ENCODE data around the gene CHST2. TPM values are rescaled to one million over a fixed set of nuclear protein-coding genes. Genes with fewer than 3 reads are reported as not detected.

The CHST2 gene
- total and polyA plus RNA-seq, 2 donors (not counting 3 experiments of a cell fraction or from before 2014, with no cell fraction given): 4.3 to 6.5 TPM

GRCh38 chr3:143172062-143172794 is 52.7 kb downstream of the CHST2 start:
- DNase-seq (ENCODE audit: low read depth, low spot score) (no peak), FAIRE-seq (no peak)
- dilution Hi-C loops (cut with MboI; ENCODE audit: extremely low pct_ligation_motif_present, low sequenced_read_pairs) (no loop called here), intact Hi-C loops (cut with micrococcal nuclease) (no loop called here)
- no TSS peak for BruUV-seq (replicated peaks)
- no peak overlapping the region for H2AFZ ChIP-seq (ENCODE audit: low read depth, low read length)
- H3K27ac ChIP-seq (ENCODE audit: insufficient read depth, low read depth, low read length): no peak overlapping the region
- H3K36me3 ChIP-seq (ENCODE audit: control insufficient read depth in 2 of 2, extremely low read depth in 1 of 2, insufficient read depth in 2 of 2, low read length in 2 of 2): no peaks in the 10 kb centered on the region
- no peak for TF ChIP-seq CTCF (IDR thresholded peaks at IDR 0.05; ENCODE audit: extremely low read depth in 1 of 2, insufficient read depth in 1 of 2, low read depth in 1 of 2, low read length in 2 of 2)
- no peak for TF ChIP-seq JUN (IDR thresholded peaks at IDR 0.05; ENCODE audit: borderline replicate concordance, insufficient read depth, insufficient read length, low read depth)
- no peak for TF ChIP-seq MAX (IDR thresholded peaks at IDR 0.05; ENCODE audit: insufficient read depth, insufficient read length)
- no peak for TF ChIP-seq GATA2 (IDR thresholded peaks at IDR 0.05; ENCODE audit: insufficient read depth, insufficient read length, low read depth, low read length)
- TF ChIP-seq POLR2A (IDR thresholded peaks at IDR 0.05; ENCODE audit: low read depth, low read length): no peak
- ChIA-PET CTCF (no interaction called here), POLR2A (no interaction called here)
- no peak overlapping the region for H3K4me3 ChIP-seq (replicated peaks in 1 of 3; ENCODE audit: insufficient read depth in 1 of 3, low read depth in 1 of 3, low read length in 3 of 3)
- H3K9me1 ChIP-seq (replicated peaks; ENCODE audit: control insufficient read depth, extremely low read depth, insufficient read depth, low read length): no peaks in the 10 kb centered on the region
- no peaks in the 10 kb centered on the region for H3K27me3 ChIP-seq (ENCODE audit: control insufficient read depth in 2 of 2, insufficient read depth in 2 of 2, low read length in 2 of 2)
- no peaks in the 10 kb centered on the region for H4K20me1 ChIP-seq (replicated peaks; ENCODE audit: control insufficient read depth, extremely low read depth, insufficient read depth, low read length)
- no peak overlapping the region for H3K9ac ChIP-seq (replicated peaks; ENCODE audit: extremely low read depth, insufficient read depth, low read length)
- no peaks in the 10 kb centered on the region for H3K79me2 ChIP-seq (ENCODE audit: control insufficient read depth, insufficient read depth, low read length)
- H3K9me3 ChIP-seq (replicated peaks; ENCODE audit: control insufficient read depth, insufficient read depth, low read length): no peaks in the 10 kb centered on the region
- no peak overlapping the region for H3K4me2 ChIP-seq (ENCODE audit: insufficient read depth, low read length)
- H3K4me1 ChIP-seq (ENCODE audit: control insufficient read depth, extremely low read depth, insufficient read depth, low read length): peaks cover 18% of the 10 kb centered on the region

- ChIA-PET CTCF (interaction anchor here (0.8 kb wide), 1 partner anchor 36 kb away, joined by 3 read pairs; no protein-coding TSS in a partner anchor), POLR2A (no interaction called here)
- intact Hi-C loops (cut with micrococcal nuclease): no loop called here
- no peak overlapping the region for H2AFZ ChIP-seq (ENCODE audit: low read depth, low read length)
- no peak overlapping the region for H3K4me3 ChIP-seq (replicated peaks in 1 of 3; ENCODE audit: insufficient read depth in 1 of 3, low read depth in 1 of 3, low read length in 3 of 3)
- BruUV-seq (replicated peaks): no TSS peak
- H3K9me3 ChIP-seq (replicated peaks; ENCODE audit: control insufficient read depth, insufficient read depth, low read length): no peaks in the 10 kb centered on the region
- H3K36me3 ChIP-seq (ENCODE audit: control insufficient read depth in 2 of 2, extremely low read depth in 1 of 2, insufficient read depth in 2 of 2, low read length in 2 of 2): no peaks in the 10 kb centered on the region
- H3K4me2 ChIP-seq (ENCODE audit: insufficient read depth, low read length): no peak overlapping the region
- no peaks in the 10 kb centered on the region for H3K79me2 ChIP-seq (ENCODE audit: control insufficient read depth, insufficient read depth, low read length)
- no peak overlapping the region for H3K27ac ChIP-seq (ENCODE audit: insufficient read depth, low read depth, low read length)
- DNase-seq (ENCODE audit: low read depth, low spot score) (no peak), FAIRE-seq (no peak)
- no peaks in the 10 kb centered on the region for H3K27me3 ChIP-seq (ENCODE audit: control insufficient read depth in 2 of 2, insufficient read depth in 2 of 2, low read length in 2 of 2)
- no peak overlapping the region for H3K9ac ChIP-seq (replicated peaks; ENCODE audit: extremely low read depth, insufficient read depth, low read length)
- TF ChIP-seq JUN (IDR thresholded peaks at IDR 0.05; ENCODE audit: borderline replicate concordance, insufficient read depth, insufficient read length, low read depth) (no peak), EZH2 (IDR thresholded peaks at IDR 0.05; ENCODE audit: borderline replicate concordance, low read depth, low read length, severe bottlenecking) (no peak), POLR2AphosphoS5 (IDR thresholded peaks at IDR 0.05; ENCODE audit: insufficient read depth, low read depth, low read length) (no peak), FOS (IDR thresholded peaks at IDR 0.05; ENCODE audit: borderline replicate concordance, insufficient read depth, low read length) (no peak), MAX (IDR thresholded peaks at IDR 0.05; ENCODE audit: insufficient read depth, insufficient read length) (no peak), POLR2A (IDR thresholded peaks at IDR 0.05; ENCODE audit: low read depth, low read length) (no peak), MYC (IDR thresholded peaks at IDR 0.05; ENCODE audit: low read depth, low read length) (no peak), GATA2 (IDR thresholded peaks at IDR 0.05; ENCODE audit: insufficient read depth, insufficient read length, low read depth, low read length) (no peak), CTCF (IDR thresholded peaks at IDR 0.05; ENCODE audit: extremely low read depth in 1 of 2, insufficient read depth in 1 of 2, low read depth in 1 of 2, low read length in 2 of 2) (no peak)
- H4K20me1 ChIP-seq (replicated peaks; ENCODE audit: control insufficient read depth, extremely low read depth, insufficient read depth, low read length): no peaks in the 10 kb centered on the region
- dilution Hi-C loops (cut with MboI; ENCODE audit: extremely low pct_ligation_motif_present, low sequenced_read_pairs): no loop called here
- peaks cover 17% of the 10 kb centered on the region for H3K4me1 ChIP-seq (ENCODE audit: control insufficient read depth, extremely low read depth, insufficient read depth, low read length)
- H3K9me1 ChIP-seq (replicated peaks; ENCODE audit: control insufficient read depth, extremely low read depth, insufficient read depth, low read length): no peaks in the 10 kb centered on the region
Observed at GRCh38 chr3:143172795-143173145, 53.2 kb downstream of the CHST2 start.

Data from endothelial cell of umbilical vein (primary cell).